Smooth muscle cell (in vitro differentiated cells): Measurements from ENCODE around the gene SARNP. TPM values are rescaled to one million over a fixed set of nuclear protein-coding genes. Genes with fewer than 3 reads are reported as not detected.

Experiments used
- DNase-seq: peaks from one replicate; lab custom pipeline; 2025; ENCODE audit not compliant: unreplicated experiment; lab: John Stamatoyannopoulos, UW
- H2AFZ ChIP-seq: fragments of 200-600 bp; sonication (generic); 2 replicates; pipeline ENCODE4 v1.6.0; 2016; ENCODE audit warnings: antibody characterized with exemption, low read depth, mild to moderate bottlenecking
- H3F3A ChIP-seq: fragments of 200-600 bp; sonication (generic); 2 replicates; pipeline ENCODE4 v1.6.0; 2017; ENCODE audit warnings: antibody characterized with exemption, low read depth
- H3K27ac ChIP-seq: fragments of 200-600 bp; sonication (generic); 2 replicates; pipeline ENCODE4 v1.5.1; 2016; ENCODE audit warnings: low read depth, mild to moderate bottlenecking
- H3K27me3 ChIP-seq: fragments of 200-600 bp; sonication (generic); 2 replicates; pipeline ENCODE4 v1.6.1; 2016; ENCODE audit warnings: low read depth, mild to moderate bottlenecking
- H3K36me3 ChIP-seq: fragments of 200-600 bp; sonication (generic); 2 replicates; pipeline ENCODE4 v1.5.1; 2016; ENCODE audit warnings: low read depth
- H3K4me1 ChIP-seq: fragments of 200-600 bp; sonication (generic); 2 replicates; pipeline ENCODE4 v1.5.1; 2016; ENCODE audit warnings: low read depth
- H3K4me2 ChIP-seq: fragments of 200-600 bp; sonication (generic); 2 replicates; pipeline ENCODE4 v1.6.0; 2016; ENCODE audit warnings: mild to moderate bottlenecking
- H3K4me3 ChIP-seq: fragments of 200-600 bp; sonication (generic); 2 replicates; pipeline ENCODE4 v1.5.1; 2016; ENCODE audit warnings: mild to moderate bottlenecking
- H3K79me2 ChIP-seq: fragments of 200-600 bp; sonication (generic); 2 replicates; pipeline ENCODE4 v1.6.0; 2016; ENCODE audit warnings: low read depth, mild to moderate bottlenecking
- H3K9ac ChIP-seq: fragments of 200-600 bp; sonication (generic); 2 replicates; pipeline ENCODE4 v1.6.0; 2016; ENCODE audit warnings: low read depth
- H3K9me3 ChIP-seq: fragments of 200-600 bp; sonication (generic); replicated peaks from 2 replicates; pipeline ENCODE4 v1.5.1; 2016; ENCODE audit warnings: low read depth
- H4K20me1 ChIP-seq: fragments of 200-600 bp; sonication (generic); 2 replicates; pipeline ENCODE4 v1.6.0; 2016; ENCODE audit warnings: low read depth
- WGBS: methylation state at CpG from one replicate; pipeline ENCODE4 v1.1.7; 2016; ENCODE audit warnings: low lambda C conversion rate; 5-methylcytosine and 5-hydroxymethylcytosine counted together
- polyA plus RNA-seq: library from polyadenylated mRNA; unstranded; fragments of >200 nt; fragmentation: Nextera tagmentation; extraction: Ambion mirVana; gene quantifications from 2 replicates; pipeline ENCODE4 v1.2.1, GENCODE V29; 2016
- total RNA-seq: library from RNA; depleted of rRNA; stranded (reverse); fragments of >200 nt; gene quantifications from 2 replicates; pipeline ENCODE4 v1.2.3, GENCODE V29; 2014
- TF ChIP-seq, protein P1 (sequence below): fragments of 200-600 bp; sonication (generic); IDR thresholded peaks from 2 replicates; pipeline ENCODE4 v1.5.1; 2017; ENCODE audit warnings: borderline replicate concordance, mild to moderate bottlenecking, antibody characterized with exemption; ENCODE audit not compliant: insufficient read depth, poor library complexity, severe bottlenecking

Gene SARNP
- total and polyA plus RNA-seq, 2 experiments from 2014 or later, result 128 to 169 TPM

DNA sequence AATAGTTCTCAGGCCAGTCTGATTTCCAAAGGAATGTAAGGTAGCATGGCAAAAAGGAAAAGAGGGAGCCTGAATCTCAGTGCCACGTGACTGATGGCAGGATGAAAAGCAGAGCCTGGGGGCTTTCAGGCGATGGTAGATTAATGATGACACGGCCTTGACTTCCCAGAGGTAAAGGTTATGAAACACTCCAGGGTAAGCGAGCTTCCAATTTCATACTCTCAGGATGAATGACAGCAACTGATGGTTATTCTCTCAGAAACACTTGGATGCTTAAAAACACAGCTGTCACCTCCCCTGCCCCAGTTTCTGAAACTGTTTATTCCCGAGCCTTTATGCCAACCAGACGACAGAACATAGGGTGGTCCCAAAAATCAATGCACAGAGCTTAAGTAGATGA is 45.8 kb downstream of the SARNP start:
- no peak overlapping the region for H3K4me3 ChIP-seq
- DNase-seq, result no peak
- peaks cover 7% of the 10 kb centered on the region for H3K36me3 ChIP-seq
- no peak overlapping the region for H3K4me2 ChIP-seq
- no peaks in the 10 kb centered on the region for H3F3A ChIP-seq
- H3K27me3 ChIP-seq, result no peaks in the 10 kb centered on the region
- no peak overlapping the region for H3K9ac ChIP-seq
- peaks cover 63% of the 10 kb centered on the region for H4K20me1 ChIP-seq
- H2AFZ ChIP-seq, result no peak overlapping the region
- H3K9me3 ChIP-seq, result no peaks in the 10 kb centered on the region
- peaks cover 17% of the 10 kb centered on the region for H3K79me2 ChIP-seq
- WGBS, result 93% methylated on average over 6 of the region's 6 CpGs
- TF ChIP-seq, protein P1, sequence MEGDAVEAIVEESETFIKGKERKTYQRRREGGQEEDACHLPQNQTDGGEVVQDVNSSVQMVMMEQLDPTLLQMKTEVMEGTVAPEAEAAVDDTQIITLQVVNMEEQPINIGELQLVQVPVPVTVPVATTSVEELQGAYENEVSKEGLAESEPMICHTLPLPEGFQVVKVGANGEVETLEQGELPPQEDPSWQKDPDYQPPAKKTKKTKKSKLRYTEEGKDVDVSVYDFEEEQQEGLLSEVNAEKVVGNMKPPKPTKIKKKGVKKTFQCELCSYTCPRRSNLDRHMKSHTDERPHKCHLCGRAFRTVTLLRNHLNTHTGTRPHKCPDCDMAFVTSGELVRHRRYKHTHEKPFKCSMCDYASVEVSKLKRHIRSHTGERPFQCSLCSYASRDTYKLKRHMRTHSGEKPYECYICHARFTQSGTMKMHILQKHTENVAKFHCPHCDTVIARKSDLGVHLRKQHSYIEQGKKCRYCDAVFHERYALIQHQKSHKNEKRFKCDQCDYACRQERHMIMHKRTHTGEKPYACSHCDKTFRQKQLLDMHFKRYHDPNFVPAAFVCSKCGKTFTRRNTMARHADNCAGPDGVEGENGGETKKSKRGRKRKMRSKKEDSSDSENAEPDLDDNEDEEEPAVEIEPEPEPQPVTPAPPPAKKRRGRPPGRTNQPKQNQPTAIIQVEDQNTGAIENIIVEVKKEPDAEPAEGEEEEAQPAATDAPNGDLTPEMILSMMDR, result no peak
- H3K4me1 ChIP-seq, result no peaks in the 10 kb centered on the region
- no peak overlapping the region for H3K27ac ChIP-seq

DNA sequence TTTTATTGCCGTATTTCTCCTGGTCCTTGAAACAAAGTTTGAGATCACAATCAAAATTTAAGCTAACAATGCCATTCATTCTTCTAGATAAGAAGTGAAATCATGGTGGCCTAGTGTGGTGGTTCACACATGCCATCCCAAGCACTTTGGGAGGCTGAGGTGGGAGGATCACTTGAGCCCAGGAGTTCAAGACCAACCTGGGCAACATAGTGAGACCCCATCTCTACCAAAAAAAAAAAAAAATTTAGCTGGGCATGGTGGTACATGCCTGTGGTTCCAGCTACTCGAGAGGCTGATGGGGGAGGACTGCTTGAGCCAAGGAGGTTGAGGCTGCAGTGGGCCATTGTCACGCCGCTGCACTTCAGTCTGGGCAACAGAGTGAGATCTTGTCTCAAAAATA is 50.4 kb downstream of the SARNP start:
- TF ChIP-seq, protein P1, result no peak
- H3K9me3 ChIP-seq, result no peaks in the 10 kb centered on the region
- H3K79me2 ChIP-seq, result peaks cover 6% of the 10 kb centered on the region
- DNase-seq, result no peak
- no peak overlapping the region for H3K9ac ChIP-seq
- no peaks in the 10 kb centered on the region for H3F3A ChIP-seq
- H3K4me3 ChIP-seq, result no peak overlapping the region
- H3K27me3 ChIP-seq, result no peaks in the 10 kb centered on the region
- peaks cover 46% of the 10 kb centered on the region for H4K20me1 ChIP-seq
- no peak overlapping the region for H2AFZ ChIP-seq
- H3K4me1 ChIP-seq, result no peaks in the 10 kb centered on the region
- H3K36me3 ChIP-seq, result no peaks in the 10 kb centered on the region
- no peak overlapping the region for H3K27ac ChIP-seq
- H3K4me2 ChIP-seq, result no peak overlapping the region
- WGBS, result 98% methylated on average over 4 of the region's 4 CpGs

DNA sequence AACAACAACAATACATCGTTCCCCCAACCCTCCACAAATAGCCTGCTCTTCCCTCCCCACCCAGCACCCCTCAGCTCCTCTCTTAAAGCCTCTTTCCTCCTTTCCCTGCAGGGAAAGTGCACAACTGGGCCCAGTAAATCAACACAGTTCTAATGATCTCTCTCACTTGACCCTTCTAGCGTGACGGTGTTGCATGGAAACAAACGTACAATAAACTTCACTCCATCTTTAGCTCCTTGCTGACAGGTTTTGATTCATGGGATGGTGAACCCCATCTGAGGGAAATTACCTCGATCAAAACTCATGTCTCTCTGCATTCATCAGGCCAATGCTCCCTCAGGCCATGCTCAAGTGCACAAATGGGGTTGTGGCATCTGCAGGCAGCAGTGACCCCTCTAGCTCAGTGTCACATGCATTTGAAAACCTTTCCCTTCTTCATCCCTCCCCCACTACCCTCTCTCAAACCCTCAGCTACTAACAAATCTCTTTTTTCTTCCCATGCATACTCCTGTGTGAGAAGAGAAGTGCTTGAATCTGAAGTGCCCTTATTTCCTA is 51.7 kb downstream of the SARNP start:
- Histone ChIP-seq H3K79me2 (peaks cover 9% of the 10 kb centered on the region), H3K9ac (no peak overlapping the region), H4K20me1 (peaks cover 46% of the 10 kb centered on the region), H3K36me3 (no peaks in the 10 kb centered on the region), H3F3A (no peaks in the 10 kb centered on the region), H3K27ac (no peak overlapping the region), H2AFZ (no peak overlapping the region), H3K4me1 (no peaks in the 10 kb centered on the region), H3K27me3 (no peaks in the 10 kb centered on the region), H3K4me2 (no peak overlapping the region), H3K4me3 (no peak overlapping the region), H3K9me3 (no peaks in the 10 kb centered on the region)
- TF ChIP-seq, protein P1, result no peak
- no peak for DNase-seq
- WGBS, result 97% methylated on average over 5 of the region's 5 CpGs

DNA sequence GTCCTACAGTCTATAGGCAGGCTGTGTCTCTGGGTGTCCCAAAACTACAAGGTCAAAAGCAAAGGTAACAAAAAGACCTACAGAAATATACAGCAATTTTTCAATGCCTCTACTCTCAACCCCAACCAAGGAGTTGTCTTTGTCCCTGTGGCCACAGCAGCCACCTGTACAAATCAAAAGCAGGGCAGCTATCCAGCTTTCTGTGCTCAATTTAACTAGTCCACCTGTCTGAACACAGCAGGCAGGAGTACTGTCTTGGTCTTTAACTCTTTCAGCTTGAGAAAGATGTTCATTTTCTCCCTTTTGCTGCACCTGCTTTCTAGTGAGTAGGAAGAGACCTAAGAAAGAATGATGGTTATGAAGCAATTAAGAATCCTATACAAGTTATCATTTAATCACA is 54.9 kb downstream of the SARNP start:
- TF ChIP-seq, protein P1, result no peak
- Histone ChIP-seq H3K79me2 (peaks cover 9% of the 10 kb centered on the region), H3K9me3 (no peaks in the 10 kb centered on the region), H2AFZ (no peak overlapping the region), H3K4me2 (no peak overlapping the region), H3K36me3 (peaks cover 14% of the 10 kb centered on the region), H3K4me3 (no peak overlapping the region), H3K9ac (no peak overlapping the region), H3F3A (peaks cover 8% of the 10 kb centered on the region), H4K20me1 (peaks cover 41% of the 10 kb centered on the region), H3K4me1 (peaks cover 5% of the 10 kb centered on the region), H3K27ac (no peak overlapping the region), H3K27me3 (no peaks in the 10 kb centered on the region)
- DNase-seq, result no peak
